ENCODE measurements around the gene SLC16A12. TPM values are rescaled to one million over a fixed set of nuclear protein-coding genes. Genes with fewer than 3 reads are reported as not detected.
A peak's percentile ranks its signal among the peaks of the same experiment; 100 is the strongest.
"Not testable (repeated sequence)": the region's sequence is repeated elsewhere in the genome, so short reads cannot be mapped to it uniquely, and the experiment has no call there.

The SLC16A12 gene
- total and polyA plus RNA-seq, 2 of the 4 experiments (the other 2 are of a cell fraction): 1.4 to 1.6 TPM

- ChIA-PET CTCF (interaction anchor here (0.6 to 1.3 kb wide), 3 partner anchors 14 to 74 kb away, joined by 3 to 6 read pairs (median 4); no protein-coding TSS in a partner anchor), POLR2A (ENCODE audit: unreplicated experiment) (interaction anchor here (0.6 to 0.9 kb wide), 4 partner anchors 21 to 1610 kb away, joined by 6 to 19 read pairs (median 8); no protein-coding TSS in a partner anchor)
- peaks cover 0 to 3% of the 10 kb centered on the region in 2 experiments; a peak in 1 of 4 replicates for H3K79me1 ChIP-seq (ENCODE audit: low read depth in 1 of 2, low read length in 2 of 2)
- ATAC-seq (ENCODE audit: low read depth): peak; percentile 94
- peak within 1 kb of the TSS; percentile 71 for H4K5ac ChIP-seq (ENCODE audit: low read depth, low read length)
- peak within 1 kb of the TSS; percentile 94; the same call in 1 of the 2 replicates for H3K56ac ChIP-seq (ENCODE audit: extremely low read depth, insufficient read depth, low read length)
- H3K9me1 ChIP-seq (ENCODE audit: insufficient read depth, low read length): no peaks in the 10 kb centered on the region
- peak within 1 kb of the TSS; percentile 90 for H2BK5ac ChIP-seq (ENCODE audit: low read depth, low read length, poor library complexity, severe bottlenecking)
- H2AK5ac ChIP-seq (ENCODE audit: low read depth, low read length): no peak within 1 kb of the TSS
- H3K9me3 ChIP-seq (ENCODE audit: control insufficient read depth, insufficient read depth, low read length): no peaks in the 10 kb centered on the region
- peak within 1 kb of the TSS; percentile 89 for H3K4me2 ChIP-seq (ENCODE audit: low read depth, low read length)
- H3K36me3 ChIP-seq (ENCODE audit: control insufficient read depth, insufficient read depth, low read length): no peaks in the 10 kb centered on the region
- H4K91ac ChIP-seq (ENCODE audit: insufficient read depth, low read depth, low read length): peak within 1 kb of the TSS; percentile 88
- H4K8ac ChIP-seq (ENCODE audit: low read depth in 2 of 2, low read length in 2 of 2): peak within 1 kb of the TSS; percentile 36 to 99
- dilution Hi-C loops (cut with HindIII; ENCODE audit: low sequenced_read_pairs, unreplicated experiment) (no loop called here), in situ Hi-C loops (cut with MboI; ENCODE audit: low sequenced_read_pairs) (no loop called here), intact Hi-C loops (cut with micrococcal nuclease) (no loop called here)
- peak within 1 kb of the TSS; percentile 87 for H3K27ac ChIP-seq (ENCODE audit: insufficient read depth, low read length)
- peaks cover 3% of the 10 kb centered on the region; the same call in 1 of the 2 replicates for H4K20me1 ChIP-seq (ENCODE audit: insufficient read depth, low read length)
- DNase-seq: peak; percentile 95
- H3K18ac ChIP-seq (ENCODE audit: low read depth, low read length): peak within 1 kb of the TSS; percentile 83
- peak within 1 kb of the TSS; percentile 86 for H3K14ac ChIP-seq (replicated peaks; ENCODE audit: low read depth, low read length)
- H3K4ac ChIP-seq (ENCODE audit: low read depth, low read length): peak within 1 kb of the TSS; percentile 82
- peak within 1 kb of the TSS; percentile 83 for H2BK120ac ChIP-seq (ENCODE audit: low read depth, low read length)
- TF ChIP-seq MAFK (IDR thresholded peaks at IDR 0.05; ENCODE audit: low read depth, low read length): 0 out of 2 replicates have a peak, but pooled peaks have one; percentile 16
- TF ChIP-seq CTCF (conservative IDR thresholded peaks at IDR 0.05; ENCODE audit: low read depth, low read length): no peak
- BruUV-seq (replicated peaks): no TSS peak
- H3K9ac ChIP-seq (ENCODE audit: low read depth, low read length): peak within 1 kb of the TSS; percentile 81
- peak within 1 kb of the TSS; percentile 50 for H3K23ac ChIP-seq (ENCODE audit: low read depth, low read length)
- peak within 1 kb of the TSS; percentile 51; the same call in 1 of the 2 replicates for H2BK20ac ChIP-seq (ENCODE audit: low read depth, low read length)
- H2BK15ac ChIP-seq (ENCODE audit: low read depth, low read length): peak within 1 kb of the TSS; percentile 24; the same call in 1 of the 3 replicates
- H3K4me3 ChIP-seq (ENCODE audit: insufficient read depth, low read depth, low read length): peak within 1 kb of the TSS; percentile 68
- H3K4me1 ChIP-seq (ENCODE audit: control insufficient read depth, insufficient read depth, low read length): no peaks in the 10 kb centered on the region; the same call in 1 of the 2 replicates
- no CpG with 5 or more reads among the region's 8 CpGs for whole genome bisulfite sequencing, 2 experiments (ENCODE audit: extremely low coverage in 2 of 2, insufficient read length in 1 of 2)
- H2AFZ ChIP-seq (replicated peaks; ENCODE audit: low read length, poor library complexity): peak within 1 kb of the TSS; percentile 93
- H2AK9ac ChIP-seq (replicated peaks; ENCODE audit: low read depth, low read length, poor library complexity): no peak within 1 kb of the TSS
- H3K27me3 ChIP-seq (ENCODE audit: control insufficient read depth, insufficient read depth, low read length): no peaks in the 10 kb centered on the region
Observed at GRCh38 chr10:89391907-89392756, 143.3 kb downstream of the SLC16A12 start, which contains the start of gene IFIT1. Gene IFIT1 (plus strand): TSS chr10:89392623. CDS start chr10:89392713, 90 bp downstream.

- H2BK5ac ChIP-seq (ENCODE audit: low read depth, low read length, poor library complexity, severe bottlenecking); H3K9ac ChIP-seq (ENCODE audit: low read depth, low read length); H2BK120ac ChIP-seq (ENCODE audit: low read depth, low read length); H3K36me3 ChIP-seq (ENCODE audit: control insufficient read depth, insufficient read depth, low read length); H2AK9ac ChIP-seq (replicated peaks; ENCODE audit: low read depth, low read length, poor library complexity); H3K4ac ChIP-seq (ENCODE audit: low read depth, low read length); H3K9me1 ChIP-seq (ENCODE audit: insufficient read depth, low read length); H3K18ac ChIP-seq (ENCODE audit: low read depth, low read length); H4K8ac ChIP-seq (ENCODE audit: low read depth in 2 of 2, low read length in 2 of 2); dilution Hi-C loops (cut with HindIII; ENCODE audit: low sequenced_read_pairs, unreplicated experiment); H3K23ac ChIP-seq (ENCODE audit: low read depth, low read length); H4K91ac ChIP-seq (ENCODE audit: insufficient read depth, low read depth, low read length); H3K14ac ChIP-seq (replicated peaks; ENCODE audit: low read depth, low read length); CTCF ChIA-PET; H3K27ac ChIP-seq (ENCODE audit: insufficient read depth, low read length); H3K4me2 ChIP-seq (ENCODE audit: low read depth, low read length); H2BK20ac ChIP-seq (ENCODE audit: low read depth, low read length); H2AFZ ChIP-seq (replicated peaks; ENCODE audit: low read length, poor library complexity); H3K4me3 ChIP-seq (ENCODE audit: insufficient read depth, low read depth, low read length); H4K20me1 ChIP-seq (ENCODE audit: insufficient read depth, low read length); H4K5ac ChIP-seq (ENCODE audit: low read depth, low read length); DNase-seq; intact Hi-C loops (cut with micrococcal nuclease); H3K27me3 ChIP-seq (ENCODE audit: control insufficient read depth, insufficient read depth, low read length); in situ Hi-C loops (cut with MboI; ENCODE audit: low sequenced_read_pairs); BruUV-seq (replicated peaks); POLR2A ChIA-PET (ENCODE audit: unreplicated experiment); H2BK15ac ChIP-seq (ENCODE audit: low read depth, low read length); ATAC-seq (ENCODE audit: low read depth); H3K4me1 ChIP-seq (ENCODE audit: control insufficient read depth, insufficient read depth, low read length); H3K79me1 ChIP-seq (ENCODE audit: low read depth in 1 of 2, low read length in 2 of 2); H2AK5ac ChIP-seq (ENCODE audit: low read depth, low read length); H3K56ac ChIP-seq (ENCODE audit: extremely low read depth, insufficient read depth, low read length); H3K9me3 ChIP-seq (ENCODE audit: control insufficient read depth, insufficient read depth, low read length): not testable (repeated sequence)
- WGBS, 2 experiments (ENCODE audit: extremely low coverage in 2 of 2, insufficient read length in 1 of 2): no CpG with 5 or more reads among the region's 4 CpGs
Observed at GRCh38 chr10:89391226-89391576, 144.2 kb downstream of the SLC16A12 start.

Data from IMR-90 (cell line).